NCI-H2081 treated with DMSO at 0.1 percent for 48 hours (cell line): ENCODE measurements around the gene ST3GAL6.

Source experiments
- DNase-seq: peaks from one replicate; lab custom pipeline; 2025; lab: John Stamatoyannopoulos, UW

ST3GAL6 gene

DNA sequence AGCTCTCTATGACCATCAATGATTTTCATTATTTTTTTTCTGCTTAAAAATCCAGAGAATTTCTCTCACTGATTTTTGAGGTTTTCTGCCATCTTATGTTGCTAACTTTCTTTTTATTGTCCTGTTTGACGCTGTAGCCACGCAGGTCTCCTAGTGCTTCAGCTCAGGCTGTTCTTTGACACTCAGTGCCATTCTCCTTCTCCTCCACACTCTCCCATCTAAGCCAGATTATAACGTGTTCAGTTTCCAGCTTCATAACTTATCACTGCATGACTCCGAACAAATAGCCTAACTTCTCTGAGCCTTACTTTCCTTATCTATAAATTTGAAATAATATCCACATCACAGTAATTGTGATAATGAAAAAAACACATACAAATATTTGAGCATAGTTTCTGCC lies 22.8 kb upstream of the ST3GAL6 start:
- no peak for DNase-seq

DNA sequence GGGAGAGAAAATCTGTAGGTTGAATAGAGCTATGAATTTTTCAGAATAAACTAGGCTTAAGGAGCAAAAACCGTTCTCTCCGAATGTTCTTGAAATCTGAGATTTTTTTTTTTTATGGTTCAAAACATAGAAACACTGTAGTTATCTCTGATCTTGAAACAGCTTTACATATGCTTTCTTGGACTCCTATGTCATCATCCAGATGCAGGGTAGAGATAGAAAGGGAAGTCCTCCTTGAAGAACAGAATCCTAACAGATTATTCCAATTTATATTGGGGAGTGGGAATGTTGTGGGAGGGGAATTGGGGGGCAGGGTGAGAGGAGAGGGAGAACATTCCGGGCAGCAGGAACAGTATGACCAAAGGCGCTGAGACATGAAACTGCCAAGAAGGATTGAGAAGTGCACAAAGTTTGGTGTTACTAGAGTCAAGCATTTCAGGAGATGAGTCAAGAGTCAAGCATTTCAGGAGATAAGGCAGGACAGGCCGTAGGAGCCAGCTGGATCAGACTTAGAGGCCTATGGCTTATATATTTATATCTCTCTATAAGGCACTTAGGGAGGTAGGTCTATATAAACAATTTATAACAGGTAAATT lies 21.9 kb upstream of the ST3GAL6 start:
- DNase-seq: no peak

DNA sequence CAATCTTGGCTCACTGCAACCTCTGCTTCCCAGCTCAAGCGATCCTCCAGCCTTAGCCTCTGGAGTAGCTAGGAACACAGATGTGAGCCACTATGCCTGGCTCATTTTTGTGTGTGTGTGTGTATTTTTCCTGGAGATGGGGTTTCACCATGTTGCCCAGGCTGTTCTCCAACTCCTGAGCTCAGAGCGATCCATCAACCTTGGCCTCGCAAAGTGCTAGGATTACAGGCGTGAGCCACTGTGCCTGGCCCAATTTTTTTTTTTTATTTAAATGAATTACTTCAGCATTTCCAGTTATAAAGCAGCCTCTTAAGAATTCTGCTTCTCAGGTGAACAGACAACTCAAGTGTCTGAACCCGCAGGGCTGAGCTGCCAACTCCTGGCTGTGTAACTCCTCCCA lies 20.1 kb upstream of the ST3GAL6 start:
- DNase-seq: no peak

DNA sequence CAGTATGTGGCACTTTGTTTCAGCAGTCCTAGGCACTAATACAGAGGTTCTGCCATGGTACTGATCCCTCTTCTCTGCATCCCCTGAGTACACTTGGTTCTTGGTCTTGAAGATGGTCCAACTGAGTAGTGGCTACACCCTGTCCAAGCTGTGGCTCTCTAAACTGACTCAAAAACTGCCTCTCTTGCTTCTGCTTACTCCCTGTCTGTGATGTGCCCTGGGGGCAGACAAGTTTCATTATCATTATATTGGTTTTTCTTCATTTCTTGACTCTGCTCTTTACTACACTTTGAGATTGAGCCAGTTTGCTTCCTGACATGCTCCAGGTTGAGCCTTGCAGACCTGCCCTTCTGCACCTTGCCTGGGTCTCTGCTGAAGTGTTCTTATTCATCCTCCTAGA lies 18.9 kb upstream of the ST3GAL6 start:
- no peak for DNase-seq

DNA sequence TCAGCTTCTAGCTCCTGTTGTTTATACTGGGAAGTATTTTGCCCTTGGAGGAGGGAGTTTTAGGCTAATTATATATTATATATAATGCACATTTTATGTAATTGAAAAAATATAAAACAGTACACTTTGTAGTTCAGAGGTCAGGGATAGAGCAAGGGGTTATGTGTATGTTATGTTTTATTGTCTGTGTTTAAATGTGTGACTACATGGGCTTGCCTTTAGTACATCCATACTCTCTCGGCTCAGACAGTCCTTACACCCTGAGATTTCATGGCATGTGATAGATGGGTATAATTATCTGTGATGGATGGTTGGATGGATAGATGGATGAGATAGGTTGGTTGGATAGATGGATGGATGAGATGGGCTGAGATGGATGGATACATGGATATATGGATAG lies 17.4 kb upstream of the ST3GAL6 start:
- DNase-seq: no peak

DNA sequence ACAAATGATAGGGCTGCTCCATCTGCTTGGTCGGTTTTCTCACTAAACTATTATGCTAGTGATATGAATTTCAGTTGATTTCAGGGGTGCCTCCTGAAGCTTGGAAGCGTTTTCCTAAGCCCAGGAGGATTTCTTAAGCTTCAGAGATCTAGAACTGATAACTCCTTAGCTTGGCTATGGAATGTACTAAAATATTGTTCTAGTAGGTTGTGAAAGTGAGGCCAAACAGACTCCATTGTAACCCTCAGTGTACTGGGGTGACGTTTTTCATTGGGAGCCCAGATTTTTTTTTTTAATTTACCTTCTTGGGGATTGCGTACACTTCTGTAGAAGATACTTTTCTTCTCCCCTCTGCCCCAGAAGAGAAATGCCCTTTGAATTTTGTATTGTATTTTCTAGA lies 17.0 kb upstream of the ST3GAL6 start:
- no peak for DNase-seq

DNA sequence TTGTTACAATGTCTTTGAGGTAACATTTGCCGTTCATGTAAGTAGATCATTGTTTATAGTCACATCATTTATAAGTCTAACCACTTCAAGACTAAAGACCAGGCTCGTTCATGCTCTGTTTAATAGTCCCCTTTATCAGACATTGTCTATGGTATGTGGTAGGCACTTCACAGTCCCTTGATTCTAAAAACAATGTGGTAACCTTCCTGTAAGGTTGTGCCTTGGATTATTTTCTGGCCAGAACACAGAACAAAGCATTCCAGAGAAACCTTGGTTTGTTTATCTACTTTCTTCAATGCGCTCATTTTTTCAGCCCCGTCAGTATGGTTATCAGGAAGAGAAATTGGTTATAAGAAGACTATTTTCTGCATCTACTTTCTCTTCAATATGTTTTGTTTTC lies 16.3 kb upstream of the ST3GAL6 start:
- no peak for DNase-seq

DNA sequence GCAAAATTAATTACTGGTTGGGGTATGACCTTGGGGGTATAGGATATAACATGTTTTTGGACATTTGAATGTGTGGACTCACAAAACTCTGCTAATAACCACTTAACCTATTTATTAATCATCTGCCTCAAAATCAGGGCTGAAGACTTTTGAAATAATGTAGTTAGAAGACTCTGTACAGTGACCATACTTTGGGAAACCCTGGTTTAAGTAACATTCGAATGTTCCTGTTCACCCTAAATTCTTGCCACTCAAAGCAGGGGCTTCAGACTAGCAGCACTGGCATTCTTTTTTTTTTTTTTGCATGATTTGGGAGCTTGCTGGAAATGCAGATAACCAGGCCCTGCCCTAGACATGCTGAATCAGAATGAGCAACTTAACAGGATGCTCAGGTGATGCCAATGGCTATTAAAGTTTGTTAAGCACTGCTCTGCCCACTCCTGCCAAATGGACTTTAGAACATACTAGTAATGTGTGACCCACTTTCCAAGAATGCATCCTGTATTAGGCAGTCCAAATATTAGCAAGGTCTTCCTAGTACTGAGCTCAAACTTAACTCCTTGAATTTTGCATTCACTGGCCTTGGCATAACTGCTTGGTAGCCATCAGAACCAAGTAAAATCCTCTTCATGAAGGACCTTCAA lies 12.7 kb upstream of the ST3GAL6 start:
- DNase-seq: no peak

DNA sequence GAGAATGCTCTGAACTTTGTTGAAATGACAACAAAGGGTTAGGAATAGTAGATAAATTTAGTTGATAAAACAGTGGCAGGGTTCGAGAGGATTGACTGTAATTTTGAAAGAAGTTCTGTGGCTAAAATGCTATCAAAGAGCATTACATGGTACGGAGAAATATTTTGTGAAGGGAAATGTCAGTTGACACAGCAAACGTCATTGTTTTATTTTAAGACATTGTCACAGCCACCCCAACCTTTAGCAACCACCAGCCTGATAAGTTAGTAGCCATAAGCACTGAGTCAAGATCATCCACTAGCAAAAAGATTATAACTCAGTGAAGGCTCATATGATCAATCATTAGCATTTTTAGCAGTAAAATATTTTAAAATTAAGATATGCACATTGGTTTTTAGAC lies 8.7 kb upstream of the ST3GAL6 start:
- DNase-seq: no peak

DNA sequence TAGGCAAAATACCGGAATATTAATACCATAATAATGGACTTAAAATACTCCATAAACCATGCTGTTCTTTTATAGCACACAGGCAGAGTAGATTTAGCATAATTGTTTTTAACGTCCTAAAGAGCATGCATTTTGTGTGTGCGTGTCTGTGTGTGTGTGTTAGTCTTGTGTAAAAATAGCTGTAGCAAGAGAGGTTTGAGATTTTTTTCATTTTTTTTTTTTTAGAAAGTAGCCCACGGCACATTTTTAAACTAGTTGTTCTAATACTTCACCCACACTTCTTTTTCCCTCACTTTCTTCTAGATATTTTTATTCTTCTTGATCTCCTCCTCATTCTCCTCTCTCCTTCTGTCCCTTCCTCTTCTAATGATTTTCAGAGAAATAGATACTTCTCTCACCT lies 7.5 kb upstream of the ST3GAL6 start:
- DNase-seq: no peak

DNA sequence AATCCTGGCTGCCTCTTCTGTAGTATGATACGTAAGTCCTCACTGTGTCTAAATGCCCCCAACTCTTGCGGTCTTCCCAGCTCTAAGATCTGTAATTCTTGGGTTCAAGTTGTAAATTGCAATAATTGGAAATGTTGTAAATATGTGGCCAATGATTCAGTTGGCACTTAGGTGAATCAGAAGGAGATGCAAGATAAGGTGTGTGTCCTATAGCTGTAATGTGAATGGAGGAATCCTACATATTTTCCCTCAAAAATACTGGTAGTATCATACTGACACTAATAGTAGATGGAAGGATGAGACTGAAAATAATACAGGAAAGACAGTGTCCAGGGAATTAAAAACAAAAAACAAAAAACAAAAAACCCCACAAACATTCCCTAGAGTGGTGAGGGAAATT lies 3.5 kb upstream of the ST3GAL6 start:
- DNase-seq: no peak

DNA sequence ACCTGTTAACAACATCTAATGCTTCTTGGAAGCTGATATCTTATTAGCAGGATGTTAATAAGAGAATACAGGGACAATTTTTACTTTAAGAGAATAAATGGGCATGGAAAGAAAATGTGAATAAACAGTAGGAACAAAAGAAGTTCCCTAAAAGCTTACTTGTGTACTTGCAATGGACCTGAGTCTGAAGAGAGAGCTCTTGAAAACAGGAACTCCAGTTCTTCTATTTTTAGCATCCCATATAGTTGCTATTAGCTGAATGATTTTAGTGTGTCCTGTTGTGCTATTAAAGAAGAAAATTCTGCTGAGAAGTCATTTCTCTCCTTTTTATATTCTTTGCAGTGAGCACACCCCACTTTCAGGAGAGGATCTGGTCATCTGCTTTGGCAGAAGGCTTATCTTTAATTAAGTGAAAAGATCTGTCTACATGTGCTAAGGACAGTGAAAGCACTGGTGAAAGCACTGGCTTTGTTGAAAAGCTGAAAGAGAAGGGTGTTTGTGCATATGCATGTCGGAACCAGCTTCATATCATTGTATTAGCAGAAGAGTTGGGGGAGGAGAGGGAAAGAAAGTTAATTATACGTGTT lies 1.4 kb upstream of the ST3GAL6 start:
- DNase-seq: no peak

DNA sequence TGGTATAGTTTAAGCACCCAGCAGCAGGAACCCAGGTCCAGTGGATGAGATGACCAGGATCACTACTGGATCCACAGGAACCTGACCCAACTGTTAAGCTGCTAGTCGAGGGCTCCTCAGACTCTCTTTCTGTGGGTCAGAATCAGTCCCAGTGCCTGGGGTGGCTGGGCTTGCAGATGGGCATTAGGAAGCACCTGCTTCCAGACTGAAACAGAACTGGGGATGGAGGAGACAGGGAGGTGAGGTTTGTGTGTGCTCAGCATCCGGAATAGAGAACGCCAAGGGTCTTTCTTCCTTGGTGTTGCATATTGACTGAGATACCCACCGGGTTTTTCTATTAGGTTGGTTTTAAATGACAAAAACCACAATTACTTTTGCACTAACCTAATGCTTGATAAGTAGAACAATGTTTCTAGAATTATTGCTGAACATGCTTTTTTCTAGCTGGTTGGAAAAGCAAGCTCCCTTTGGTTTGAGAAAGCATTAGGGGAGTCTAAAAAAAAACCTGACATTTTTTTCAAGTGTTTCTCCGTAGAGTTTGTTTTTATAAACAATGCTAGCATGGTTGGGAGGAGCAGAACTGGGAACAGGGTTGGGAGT lies 779 bp downstream of the ST3GAL6 start:
- no peak for DNase-seq

DNA sequence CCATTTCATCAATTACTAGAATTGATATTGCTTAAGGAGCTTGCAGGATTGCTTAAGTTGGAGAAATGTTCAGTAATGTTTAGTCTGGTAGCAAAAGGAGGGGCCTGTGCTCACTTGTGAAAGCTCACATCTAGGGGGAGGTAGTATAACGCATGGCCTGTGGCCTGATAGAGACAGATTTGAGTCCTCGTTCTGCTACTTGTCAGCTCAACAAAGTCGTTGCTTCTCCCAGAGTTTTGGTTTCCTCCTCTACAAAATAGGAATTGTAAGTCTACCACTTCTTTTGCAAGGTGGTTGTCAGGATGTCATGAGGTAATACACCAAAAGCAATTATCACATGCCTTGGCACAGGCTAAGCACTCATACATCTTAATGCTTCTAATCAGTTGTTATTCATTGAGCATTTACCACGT lies 1.3 kb downstream of the ST3GAL6 start:
- DNase-seq: no peak

DNA sequence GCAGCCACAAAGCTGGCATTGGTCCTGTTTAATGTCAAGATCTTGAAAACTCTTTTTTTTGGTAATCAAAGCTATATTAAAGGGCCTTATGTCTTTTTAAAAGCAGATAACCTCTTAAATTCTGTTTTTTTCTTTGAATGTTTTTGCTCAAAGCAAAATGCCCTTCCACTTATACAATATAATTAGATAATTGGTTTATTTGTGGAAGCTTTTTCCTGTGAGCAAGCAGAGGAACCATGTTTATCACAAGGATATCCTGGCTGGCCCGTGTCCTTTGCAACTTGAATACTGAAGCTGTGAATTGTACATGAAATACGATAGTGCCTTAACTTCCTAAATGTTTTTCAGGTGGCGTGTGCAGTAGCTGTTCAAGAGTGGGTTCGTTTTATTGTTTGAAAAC lies 2.6 kb downstream of the ST3GAL6 start:
- no peak for DNase-seq

DNA sequence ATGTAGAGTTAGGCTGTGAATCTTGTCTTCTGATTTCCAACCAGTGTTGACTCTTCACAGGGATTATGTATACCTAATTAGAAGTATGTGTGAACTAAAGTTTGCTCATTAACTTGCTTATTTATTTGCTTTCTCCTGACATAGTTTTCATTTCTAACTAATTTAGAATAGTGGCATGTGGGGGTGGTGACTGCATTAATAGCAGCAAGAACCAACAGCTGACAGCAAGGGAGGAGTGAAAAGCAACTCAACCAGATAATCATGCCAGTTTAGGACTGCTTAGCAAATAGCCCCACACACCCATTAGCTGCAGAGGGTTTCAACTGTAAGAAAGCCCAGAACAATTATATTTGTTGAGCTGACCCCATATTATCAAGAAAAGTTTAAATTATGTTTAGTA lies 3.8 kb downstream of the ST3GAL6 start:
- no peak for DNase-seq

DNA sequence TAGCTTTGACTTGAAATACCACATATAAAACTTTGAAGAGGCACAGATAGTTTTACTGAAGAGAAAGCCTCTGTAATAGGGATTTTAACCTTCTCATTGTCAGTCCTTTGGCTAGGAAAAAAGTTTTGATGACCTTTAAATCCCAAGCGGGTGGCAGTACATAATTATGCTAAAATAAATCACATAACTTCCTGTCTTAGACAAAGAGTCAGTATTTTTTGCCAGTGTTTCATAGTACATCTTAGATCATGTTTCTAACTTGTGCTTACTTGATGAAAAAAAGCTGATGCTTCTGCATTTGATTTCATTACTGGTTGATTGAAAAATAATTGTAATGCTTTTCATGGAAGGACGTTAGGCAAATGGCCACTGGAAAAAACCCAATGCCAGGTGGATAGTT lies 5.8 kb downstream of the ST3GAL6 start:
- no peak for DNase-seq

DNA sequence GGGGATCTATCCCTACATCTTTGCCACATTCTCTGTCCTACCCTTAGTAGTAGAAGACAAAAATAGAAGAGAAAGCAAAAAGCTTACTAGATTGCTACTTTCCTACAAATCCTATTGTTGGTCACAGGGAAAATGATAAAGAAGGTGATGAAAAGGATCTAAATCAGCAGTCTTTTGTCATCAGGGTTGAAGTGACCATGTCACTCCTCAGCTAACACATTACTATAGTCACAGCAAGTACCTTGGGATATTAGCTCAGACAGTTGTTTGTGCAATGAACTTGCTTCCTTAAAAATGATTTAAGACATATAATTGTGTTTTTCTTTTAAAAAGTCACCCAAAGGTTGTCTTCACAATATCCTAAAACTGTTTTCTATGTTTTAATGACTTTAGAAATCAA lies 6.3 kb downstream of the ST3GAL6 start:
- no peak for DNase-seq

DNA sequence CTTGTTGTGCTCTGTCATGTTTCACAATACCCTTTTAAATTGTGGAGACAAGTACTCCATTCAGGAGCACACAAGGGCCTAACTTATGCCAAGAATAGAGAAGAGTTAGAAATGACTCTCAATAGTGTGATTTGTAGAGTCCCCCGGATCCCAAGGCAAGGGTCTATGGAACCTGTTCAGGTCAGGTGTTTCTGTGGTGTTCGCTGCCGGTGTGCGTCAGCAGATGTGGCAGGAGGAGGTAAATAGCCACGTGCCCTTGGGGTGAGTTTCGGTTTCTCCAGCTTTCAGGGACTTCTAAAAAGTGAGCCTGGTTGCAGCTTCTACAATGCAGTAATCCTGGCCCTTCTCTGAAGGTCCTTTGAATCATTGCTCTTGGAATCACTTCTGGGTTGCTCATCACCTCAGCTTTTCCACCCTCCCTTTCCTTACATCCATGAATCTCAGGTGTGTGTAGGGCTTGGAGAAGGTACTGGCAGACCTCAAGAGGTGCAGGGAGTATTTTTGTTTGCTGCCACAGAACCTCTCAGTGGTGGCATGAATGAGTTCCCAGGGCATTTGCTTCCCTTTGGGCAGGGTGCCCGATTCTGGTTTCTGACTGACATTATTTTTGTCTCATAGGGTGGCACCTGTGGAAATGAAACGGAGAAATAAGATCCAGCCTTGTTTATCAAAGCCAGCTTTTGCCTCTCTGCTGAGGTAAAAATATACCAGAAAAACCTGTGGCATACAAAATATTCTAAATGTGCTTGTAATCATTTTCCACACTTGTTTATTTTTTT lies 7.3 kb downstream of the ST3GAL6 start:
- no peak for DNase-seq

DNA sequence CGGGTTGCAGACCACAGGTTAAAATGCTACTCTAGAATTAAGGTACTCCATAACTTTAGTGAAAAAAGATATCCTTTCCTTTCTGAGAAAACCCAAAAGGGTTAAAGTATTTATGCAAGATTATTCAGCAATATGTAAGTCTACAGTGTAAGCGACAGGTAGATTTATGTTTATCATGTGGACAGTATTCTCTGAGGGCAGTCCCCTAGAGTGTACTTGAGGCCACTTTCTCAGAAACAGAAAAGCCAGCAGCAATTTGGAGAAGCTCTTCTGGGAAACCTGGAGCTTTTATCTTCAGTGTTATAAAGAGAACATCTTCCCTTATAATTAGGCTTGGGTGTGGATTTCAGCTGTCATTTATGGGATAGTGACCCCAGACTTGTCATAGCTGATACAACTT lies 8.9 kb downstream of the ST3GAL6 start:
- DNase-seq: no peak

DNA sequence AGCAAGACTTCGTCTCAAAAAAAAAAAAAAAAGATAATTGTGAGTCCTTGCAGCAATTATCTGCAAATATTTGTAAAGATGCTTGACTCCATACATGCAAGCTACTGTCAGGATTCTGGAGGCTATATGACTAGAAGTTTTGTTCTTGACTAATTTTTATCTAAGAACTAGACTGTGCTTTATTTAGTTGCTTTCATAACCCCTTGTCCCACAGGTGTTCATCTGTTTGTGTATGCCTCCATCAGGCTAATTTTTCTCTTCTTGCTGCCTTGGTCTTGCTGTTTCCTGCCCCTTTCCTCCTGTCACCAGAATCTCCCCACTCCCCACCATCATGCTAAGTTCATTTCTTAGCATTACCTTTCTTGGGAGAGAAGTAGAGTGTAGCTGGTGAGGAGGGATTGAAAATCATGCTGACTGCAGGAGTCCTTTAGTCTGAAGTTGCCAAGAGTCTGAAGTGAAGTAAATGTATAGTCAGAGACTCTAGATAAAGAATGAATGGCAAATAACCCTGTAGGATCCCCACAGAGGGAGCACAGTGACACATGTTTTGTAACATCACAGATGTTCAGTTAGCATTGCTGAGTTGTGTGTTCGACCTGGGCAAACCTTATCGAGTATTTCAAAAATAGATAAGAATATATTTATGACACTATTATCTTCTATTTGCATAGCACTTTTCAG lies 12.5 kb downstream of the ST3GAL6 start:
- no peak for DNase-seq

DNA sequence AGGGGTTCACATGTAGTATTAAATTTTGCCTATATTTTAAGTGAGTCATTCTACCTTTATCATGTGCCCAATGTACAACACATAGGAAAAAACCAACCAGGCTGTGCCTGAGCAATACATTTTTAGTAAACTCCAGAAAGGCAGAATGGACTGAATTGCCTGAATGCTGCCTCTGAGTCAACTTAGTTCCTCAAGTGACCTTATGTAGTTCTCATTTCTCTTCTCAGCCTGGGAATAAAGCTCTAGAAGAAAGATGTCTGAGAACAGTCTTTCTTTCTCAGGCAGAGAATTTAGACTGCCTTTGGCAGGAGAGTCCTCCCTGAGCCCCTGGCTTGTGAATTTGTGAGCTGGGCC lies 13.0 kb downstream of the ST3GAL6 start:
- no peak for DNase-seq
